A549 (cell line): ENCODE data around the gene SH3PXD2A. TPM values are rescaled to one million over a fixed set of nuclear protein-coding genes. Genes with fewer than 3 reads are reported as not detected.

ENCODE experiments used
- ATAC-seq, 2 experiments: fragments of 200-7000 bp in 1 of 2; fragments of >200 bp in 1 of 2; cut with Nextera tagmentation in 1 of 2; cut with Tn5 transposase in 1 of 2; 3 replicates each; pipeline versions ENCODE4 v1.8.0 to v1.9.1; 2018 to 2020; ENCODE audit warnings: mild to moderate bottlenecking in 1 of 2, moderate library complexity in 1 of 2
- CTCF ChIA-PET: fragments of 300-600 bp; sonication (Branson Sonifier 250); formaldehyde crosslinking; extraction: SDS; loops from one replicate; lab custom pipeline; 2021; ENCODE audit warnings: antibody characterized with exemption, inconsistent platforms; lab: Yijun Ruan, JAX
- POLR2A ChIA-PET: fragments of 350-600 bp; formaldehyde crosslinking; extraction: SDS; loops from one replicate; lab custom pipeline; 2021; ENCODE audit warnings: antibody characterized with exemption, inconsistent platforms; lab: Yijun Ruan, JAX
- DNase-seq, 2 experiments: peaks; one replicate each; pipeline versions ENCODE4 v3.0.0 to v3.0.0-alpha.2; 2011 to 2016; ENCODE audit warnings: low read depth in 1 of 2, low spot score in 1 of 2
- FAIRE-seq: peaks from 2 replicates; lab custom pipeline; 2011; peaks lifted over from hg19 to GRCh38; lab: Jason Lieb, UNC
- H3K27ac ChIP-seq, 2 experiments: fragments of >200 bp; sonication (Bioruptor Twin); formaldehyde crosslinking; 3 replicates each; pipeline ENCODE4 v1.5.1; 2016 to 2017
- H3K4me1 ChIP-seq: fragments of >200 bp; sonication (Bioruptor Twin); formaldehyde crosslinking; 3 replicates; pipeline ENCODE4 v1.6.1; 2016
- H3K4me2 ChIP-seq: fragments of >200 bp; sonication (Bioruptor Twin); formaldehyde crosslinking; 3 replicates; pipeline ENCODE4 v1.6.1; 2016
- H3K4me3 ChIP-seq: fragments of >200 bp; sonication (Bioruptor Twin); formaldehyde crosslinking; 3 replicates; pipeline ENCODE4 v1.5.1; 2016
- H3K9me3 ChIP-seq: fragments of >200 bp; sonication (Bioruptor Twin); formaldehyde crosslinking; 3 replicates; pipeline ENCODE4 v1.6.1; 2016
- ATOH8 ChIP-seq: fragments of 250-450 bp; sonication (Bioruptor Pico); IDR thresholded peaks from 2 replicates; pipeline ENCODE4 v1.5.0; 2020; ENCODE audit warnings: low read depth, mild to moderate bottlenecking, moderate library complexity
- CBX2 ChIP-seq: fragments of 200-600 bp; sonication (generic); IDR thresholded peaks from 2 replicates; pipeline ENCODE4 v1.6.1; 2016; ENCODE audit warnings: low read depth, mild to moderate bottlenecking, borderline replicate concordance
- CBX8 ChIP-seq: fragments of 200-600 bp; sonication (generic); IDR thresholded peaks from 2 replicates; pipeline ENCODE4 v1.6.1; 2016
- CEBPB ChIP-seq, 2 experiments: fragments of >200 bp in 1 of 2; sonication (Bioruptor Twin) in 1 of 2; formaldehyde crosslinking in 1 of 2; IDR thresholded peaks; 2 replicates each; pipeline ENCODE4 v1.6.1; 2012 to 2016
- CHD4 ChIP-seq: fragments of 200-600 bp; sonication (generic); IDR thresholded peaks from 2 replicates; pipeline ENCODE4 v1.6.1; 2016; ENCODE audit warnings: antibody characterized with exemption, mild to moderate bottlenecking, borderline replicate concordance
- EHF ChIP-seq: fragments of 250-450 bp; sonication (Bioruptor Pico); IDR thresholded peaks from 2 replicates; pipeline ENCODE4 v1.5.0; 2020; ENCODE audit warnings: mild to moderate bottlenecking
- ELK1 ChIP-seq: fragments of 150-350 bp; IDR thresholded peaks from 2 replicates; pipeline ENCODE4 v1.6.1; 2014; ENCODE audit warnings: low read depth, mild to moderate bottlenecking, low read length
- ESRRA ChIP-seq: fragments of 150-350 bp; IDR thresholded peaks from 2 replicates; pipeline ENCODE4 v1.6.1; 2014; ENCODE audit warnings: mild to moderate bottlenecking, low read length, borderline replicate concordance
- FOSB ChIP-seq: fragments of 250-450 bp; sonication (Bioruptor Pico); IDR thresholded peaks from 2 replicates; pipeline ENCODE4 v1.5.0; 2020; ENCODE audit warnings: mild to moderate bottlenecking, moderate library complexity
- FOXS1 ChIP-seq: fragments of 250-450 bp; sonication (Bioruptor Pico); IDR thresholded peaks from 2 replicates; pipeline ENCODE4 v1.5.0; 2020; ENCODE audit warnings: mild to moderate bottlenecking, moderate library complexity
- HEYL ChIP-seq: fragments of 250-450 bp; sonication (Bioruptor Pico); IDR thresholded peaks from 2 replicates; pipeline ENCODE4 v1.8.0; 2021; ENCODE audit warnings: mild to moderate bottlenecking, moderate library complexity
- HOXA7 ChIP-seq: fragments of 250-450 bp; sonication (Bioruptor Pico); IDR thresholded peaks from 2 replicates; pipeline ENCODE4 v1.5.0; 2020; ENCODE audit warnings: mild to moderate bottlenecking, moderate library complexity
- JUNB ChIP-seq: fragments of >200 bp; sonication (Bioruptor Twin); formaldehyde crosslinking; IDR thresholded peaks from 2 replicates; pipeline ENCODE4 v1.6.1; 2016
- KDM5A ChIP-seq: fragments of 200-600 bp; sonication (generic); IDR thresholded peaks from 2 replicates; pipeline ENCODE4 v1.6.1; 2016; ENCODE audit warnings: antibody characterized with exemption, mild to moderate bottlenecking
- MAZ ChIP-seq: fragments of 150-350 bp; IDR thresholded peaks from 2 replicates; pipeline ENCODE4 v1.6.1; 2014; ENCODE audit warnings: antibody characterized with exemption, low read depth, low read length, borderline replicate concordance
- NFE2L2 ChIP-seq: fragments of 150-350 bp; conservative IDR thresholded peaks from 2 replicates; pipeline ENCODE4 v1.6.1; 2014; ENCODE audit warnings: low read length
- POLR2AphosphoS2 ChIP-seq: conservative IDR thresholded peaks from 2 replicates; pipeline ENCODE4 v1.6.1; 2012; ENCODE audit warnings: low read length, improper control_type of control experiment, inconsistent platforms
- RAD21 ChIP-seq, 2 experiments: fragments of >200 bp in 1 of 2; sonication (Bioruptor Twin) in 1 of 2; formaldehyde crosslinking in 1 of 2; IDR thresholded peaks in 1 of 2; conservative IDR thresholded peaks in 1 of 2; 2 replicates in 1 of 2; 3 replicates in 1 of 2; pipeline ENCODE4 v1.6.1; 2012 to 2018; ENCODE audit warnings: inconsistent platforms in 1 of 2
- RARB ChIP-seq: fragments of 250-450 bp; sonication (Bioruptor Pico); IDR thresholded peaks from 2 replicates; pipeline ENCODE4 v1.8.0; 2021; ENCODE audit warnings: mild to moderate bottlenecking, moderate library complexity
- RFX5 ChIP-seq: fragments of 450-650 bp; IDR thresholded peaks from 2 replicates; pipeline ENCODE4 v1.7.1; 2014; ENCODE audit warnings: antibody characterized with exemption, mild to moderate bottlenecking, moderate library complexity
- RNF2 ChIP-seq: fragments of 200-600 bp; sonication (generic); IDR thresholded peaks from 2 replicates; pipeline ENCODE4 v1.6.1; 2016; ENCODE audit warnings: low read depth, mild to moderate bottlenecking, antibody characterized with exemption, moderate library complexity, borderline replicate concordance
- USF2 ChIP-seq: fragments of 450-650 bp; IDR thresholded peaks from 2 replicates; pipeline ENCODE4 v1.6.1; 2014; ENCODE audit warnings: antibody characterized with exemption
- ZFP36 ChIP-seq: fragments of 450-650 bp; IDR thresholded peaks from 2 replicates; pipeline ENCODE4 v1.6.1; 2014; ENCODE audit warnings: borderline replicate concordance; ENCODE audit not compliant: partially characterized antibody
- ZNF302 ChIP-seq: fragments of 250-450 bp; sonication (Bioruptor Pico); IDR thresholded peaks from 2 replicates; pipeline ENCODE4 v1.9.0; 2021; ENCODE audit warnings: inconsistent platforms, mild to moderate bottlenecking, moderate library complexity
- ZSCAN20 ChIP-seq: fragments of 250-450 bp; sonication (Bioruptor Pico); IDR thresholded peaks from 2 replicates; pipeline ENCODE4 v1.8.0; 2022; ENCODE audit warnings: mild to moderate bottlenecking, moderate library complexity
- WGBS: methylation state at CpG from one replicate; pipeline ENCODE4 v1.1.6; 2017; ENCODE audit errors: missing lambda C conversion rate; 5-methylcytosine and 5-hydroxymethylcytosine counted together
- polyA plus RNA-seq, 4 experiments: library from polyadenylated mRNA; depleted of rRNA in 3 of 4; stranded (reverse); fragments of >200 nt; fragmentation: RNase III in 1 of 4; extraction: RNeasy Plus Mini Kit Qiagen cat#74134 plus additional on column Dnase treatment in 1 of 4; gene quantifications; 2 replicates in 3 of 4; 3 replicates in 1 of 4; pipeline ENCODE4 v1.2.3, GENCODE V29; 2011 to 2017

SH3PXD2A gene
- polyA plus RNA-seq, 2 of the 4 experiments (the other 2 are of a cell fraction), result 2.4 to 3.9 TPM

- TF ChIP-seq FOXS1 (CRISPR knock-in tag) (no peak), RARB (no peak), ESRRA (no peak), RAD21 (conservative IDR thresholded peaks at IDR 0.05 in 1 of 2, IDR thresholded peaks at IDR 0.05 in 1 of 2) (no peak), EHF (no peak), CHD4 (no peak), NFE2L2 (no peak), HEYL (CRISPR knock-in tag) (no peak), ZNF302 (no peak)
Observed at GRCh38 chr10:103828587-103829197, 26.7 kb downstream of the SH3PXD2A start (continued).

- DNase-seq, result no peak
- ATAC-seq, result no peak
- FAIRE-seq, result no peak
- ChIA-PET CTCF (interaction anchor here (1.1 to 3.2 kb wide), 6 partner anchors 10 to 115 kb away, joined by 3 to 11 read pairs (median 6); no protein-coding TSS in a partner anchor), POLR2A (no interaction called here)
- peaks cover 18% of the 10 kb centered on the region; the same call in 2 of the 3 replicates for H3K4me1 ChIP-seq
- no peak for TF ChIP-seq RFX5
- TF ChIP-seq POLR2AphosphoS2, result no peak
- TF ChIP-seq MAZ, result no peak
- TF ChIP-seq EHF, result no peak
- TF ChIP-seq JUNB, result no peak
- TF ChIP-seq ATOH8 (CRISPR knock-in tag), result no peak
- no peak for TF ChIP-seq ZNF302
- TF ChIP-seq ZSCAN20 (CRISPR knock-in tag), result no peak
- TF ChIP-seq HOXA7 (CRISPR knock-in tag), result no peak
- no peak for TF ChIP-seq ZFP36
- TF ChIP-seq RNF2, result no peak
- no peak for TF ChIP-seq CBX8
- no peak for TF ChIP-seq ELK1
- TF ChIP-seq FOSB, result no peak
- TF ChIP-seq CEBPB (IDR thresholded peaks at IDR 0.05), result no peak
- TF ChIP-seq RARB, result no peak
- no peak for TF ChIP-seq KDM5A
- no peak for TF ChIP-seq CBX2
- no peak for TF ChIP-seq RAD21 (conservative IDR thresholded peaks at IDR 0.05 in 1 of 2, IDR thresholded peaks at IDR 0.05 in 1 of 2)
- TF ChIP-seq USF2, result no peak
- H3K4me2 ChIP-seq, result no peak overlapping the region
- 0 out of 3 replicates have a peak, but pooled peaks cover 4% of the 10 kb centered on the region for H3K9me3 ChIP-seq
- no peak overlapping the region for H3K4me3 ChIP-seq
- no peak overlapping the region for H3K27ac ChIP-seq
- WGBS, result 82% methylated on average over 4 of the region's 4 CpGs
Observed at GRCh38 chr10:103828107-103828506, 27.3 kb downstream of the SH3PXD2A start.
